ENCODE measurements around the gene TRUB2. TPM values are rescaled to one million over a fixed set of nuclear protein-coding genes. Genes with fewer than 3 reads are reported as not detected.

The TRUB2 gene
- total and polyA plus RNA-seq, 2 of the 13 experiments (the other 11 are each of a cell fraction or from before 2014, with no cell fraction given), result 22.3 to 41.2 TPM

- TF ChIP-seq KAT7 (CRISPR knock-in tag; IDR thresholded peaks at IDR 0.05; ENCODE audit: borderline replicate concordance) (peak; percentile 39; the same call in 1 of the 2 replicates), ZNF441 (CRISPR knock-in tag; IDR thresholded peaks at IDR 0.05; ENCODE audit: borderline replicate concordance) (0 out of 2 replicates have a peak, but pooled peaks have one; percentile 29), HDAC2 (CRISPR knock-in tag; IDR thresholded peaks at IDR 0.05) (peak; percentile 55), ZMAT3 (CRISPR knock-in tag; conservative IDR thresholded peaks at IDR 0.05) (peak; percentile 64), ZNF232 (CRISPR knock-in tag; IDR thresholded peaks at IDR 0.05; ENCODE audit: borderline replicate concordance) (0 out of 2 replicates have a peak, but pooled peaks have one; percentile 52), RXRA (CRISPR knock-in tag; IDR thresholded peaks at IDR 0.05) (peak; percentile 26; the same call in 1 of the 2 replicates), HIC2 (CRISPR knock-in tag; IDR thresholded peaks at IDR 0.05; ENCODE audit: low read depth) (0 out of 2 replicates have a peak, but pooled peaks have one; percentile 29), ZNF563 (CRISPR knock-in tag; IDR thresholded peaks at IDR 0.05) (peak; percentile 73), ZNF224 (CRISPR knock-in tag; IDR thresholded peaks at IDR 0.05) (peak; percentile 79; the same call in 1 of the 2 replicates), NONO (IDR thresholded peaks at IDR 0.05) (no peak), NONO (CRISPR knock-in tag; conservative IDR thresholded peaks at IDR 0.05) (peak; percentile 18; the same call in 1 of the 2 replicates), FOXK1 (CRISPR knock-in tag; IDR thresholded peaks at IDR 0.05; ENCODE audit: borderline replicate concordance, low read depth) (peak; percentile 48; the same call in 1 of the 2 replicates), SALL1 (CRISPR knock-in tag; IDR thresholded peaks at IDR 0.05) (peak; percentile 70; the same call in 1 of the 2 replicates), XRCC5 (optimal IDR thresholded peaks at IDR 0.05; ENCODE audit: low read length) (peak; percentile 27), SP5 (CRISPR knock-in tag; IDR thresholded peaks at IDR 0.05; ENCODE audit: borderline replicate concordance, low read depth) (peak; percentile 60)
- TF ChIP-seq, protein P1, sequence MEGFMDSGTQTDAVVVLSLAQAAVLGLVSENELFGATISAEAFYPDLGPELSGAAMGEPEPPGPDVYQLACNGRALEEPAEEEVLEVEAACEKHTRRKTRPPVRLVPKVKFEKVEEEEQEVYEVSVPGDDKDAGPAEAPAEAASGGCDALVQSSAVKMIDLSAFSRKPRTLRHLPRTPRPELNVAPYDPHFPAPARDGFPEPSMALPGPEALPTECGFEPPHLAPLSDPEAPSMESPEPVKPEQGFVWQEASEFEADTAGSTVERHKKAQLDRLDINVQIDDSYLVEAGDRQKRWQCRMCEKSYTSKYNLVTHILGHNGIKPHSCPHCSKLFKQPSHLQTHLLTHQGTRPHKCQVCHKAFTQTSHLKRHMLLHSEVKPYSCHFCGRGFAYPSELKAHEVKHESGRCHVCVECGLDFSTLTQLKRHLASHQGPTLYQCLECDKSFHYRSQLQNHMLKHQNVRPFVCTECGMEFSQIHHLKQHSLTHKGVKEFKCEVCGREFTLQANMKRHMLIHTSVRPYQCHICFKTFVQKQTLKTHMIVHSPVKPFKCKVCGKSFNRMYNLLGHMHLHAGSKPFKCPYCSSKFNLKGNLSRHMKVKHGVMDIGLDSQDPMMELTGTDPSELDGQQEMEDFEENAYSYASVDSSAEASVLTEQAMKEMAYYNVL (CRISPR knock-in tag; IDR thresholded peaks at IDR 0.05; ENCODE audit: borderline replicate concordance), result 0 out of 2 replicates have a peak, but pooled peaks have one; percentile 38
- TF ChIP-seq, protein P2, sequence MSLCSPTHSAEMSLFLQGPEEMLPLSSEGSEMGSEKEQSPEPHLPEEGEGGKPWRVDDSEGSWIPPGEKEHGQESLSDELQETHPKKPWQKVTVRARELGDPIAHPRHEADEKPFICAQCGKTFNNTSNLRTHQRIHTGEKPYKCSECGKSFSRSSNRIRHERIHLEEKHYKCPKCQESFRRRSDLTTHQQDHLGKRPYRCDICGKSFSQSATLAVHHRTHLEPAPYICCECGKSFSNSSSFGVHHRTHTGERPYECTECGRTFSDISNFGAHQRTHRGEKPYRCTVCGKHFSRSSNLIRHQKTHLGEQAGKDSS (CRISPR knock-in tag; IDR thresholded peaks at IDR 0.05; ENCODE audit: borderline replicate concordance, low read depth), result 0 out of 2 replicates have a peak, but pooled peaks have one; percentile 23
- TF ChIP-seq, protein P3, sequence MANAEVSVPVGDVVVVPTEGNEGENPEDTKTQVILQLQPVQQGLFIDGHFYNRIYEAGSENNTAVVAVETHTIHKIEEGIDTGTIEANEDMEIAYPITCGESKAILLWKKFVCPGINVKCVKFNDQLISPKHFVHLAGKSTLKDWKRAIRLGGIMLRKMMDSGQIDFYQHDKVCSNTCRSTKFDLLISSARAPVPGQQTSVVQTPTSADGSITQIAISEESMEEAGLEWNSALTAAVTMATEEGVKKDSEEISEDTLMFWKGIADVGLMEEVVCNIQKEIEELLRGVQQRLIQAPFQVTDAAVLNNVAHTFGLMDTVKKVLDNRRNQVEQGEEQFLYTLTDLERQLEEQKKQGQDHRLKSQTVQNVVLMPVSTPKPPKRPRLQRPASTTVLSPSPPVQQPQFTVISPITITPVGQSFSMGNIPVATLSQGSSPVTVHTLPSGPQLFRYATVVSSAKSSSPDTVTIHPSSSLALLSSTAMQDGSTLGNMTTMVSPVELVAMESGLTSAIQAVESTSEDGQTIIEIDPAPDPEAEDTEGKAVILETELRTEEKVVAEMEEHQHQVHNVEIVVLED (CRISPR knock-in tag; IDR thresholded peaks at IDR 0.05; ENCODE audit: borderline replicate concordance), result peak; percentile 87; the same call in 1 of the 2 replicates
Observed at GRCh38 chr9:128370752-128371629, 48.7 kb upstream of the TRUB2 start, which contains the start of gene URM1 (continued).
